DMS153 (cell line): ENCODE measurements around the gene MC4R.

ENCODE experiments used
- DNase-seq: peaks from one replicate; lab custom pipeline; 2025; lab: John Stamatoyannopoulos, UW

The MC4R gene

GRCh38 chr18:60327880-60328279, 44.7 kb downstream of the MC4R start:
- no peak for DNase-seq

- no peak for DNase-seq
Observed at GRCh38 chr18:60322591-60322990, 50.0 kb downstream of the MC4R start.
